Suprapubic skin (tissue), 4 donors: ENCODE results near the gene LRP2BP. TPM values are rescaled to one million over a fixed set of nuclear protein-coding genes. Genes with fewer than 3 reads are reported as not detected.

Experiments used
- DNase-seq, 2 donors: peaks; one replicate each; pipeline ENCODE4 v3.0.0-alpha.2; 2019; ENCODE audit warnings: low spot score in 2 of 2
- H3K27ac ChIP-seq: fragments of 200-600 bp; sonication (generic); one replicate; pipeline ENCODE4 v1.5.1; 2019
- H3K27me3 ChIP-seq: fragments of 200-600 bp; sonication (generic); one replicate; pipeline ENCODE4 v1.5.1; 2019
- H3K36me3 ChIP-seq: fragments of 200-600 bp; sonication (generic); one replicate; pipeline ENCODE4 v1.5.1; 2019
- H3K4me1 ChIP-seq: fragments of 200-600 bp; sonication (generic); one replicate; pipeline ENCODE4 v1.5.1; 2019
- H3K4me3 ChIP-seq: fragments of 200-600 bp; sonication (generic); one replicate; pipeline ENCODE4 v1.5.1; 2019; ENCODE audit warnings: mild to moderate bottlenecking
- H3K9me3 ChIP-seq: fragments of 200-600 bp; sonication (generic); one replicate; pipeline ENCODE4 v1.5.1; 2019
- CTCF ChIP-seq, 2 donors: fragments of 200-600 bp in 1 of 2; fragments of 450-650 bp in 1 of 2; sonication (generic) in 1 of 2; IDR thresholded peaks; one replicate each; pipeline ENCODE4 v1.5.1; 2016 to 2019; ENCODE audit warnings: antibody characterized with exemption in 2 of 2, mild to moderate bottlenecking in 1 of 2, moderate library complexity in 1 of 2
- EP300 ChIP-seq: sonication (generic); formaldehyde crosslinking; IDR thresholded peaks from one replicate; pipeline ENCODE4 v1.6.1; 2017; ENCODE audit warnings: antibody characterized with exemption
- POLR2A ChIP-seq, 2 donors: fragments of 450-650 bp; IDR thresholded peaks; one replicate each; pipeline ENCODE4 v1.6.1; 2017; ENCODE audit warnings: antibody characterized with exemption in 2 of 2, mild to moderate bottlenecking in 2 of 2, moderate library complexity in 2 of 2
- POLR2AphosphoS5 ChIP-seq, 3 donors: sonication (generic); formaldehyde crosslinking; IDR thresholded peaks; one replicate each; pipeline ENCODE4 v1.6.1; 2017; ENCODE audit warnings: antibody characterized with exemption in 3 of 3
- WGBS: methylation state at CpG from one replicate; pipeline ENCODE4 v1.1.5; 2018; 5-methylcytosine and 5-hydroxymethylcytosine counted together
- total RNA-seq, 4 donors: library from RNA; depleted of rRNA; stranded (reverse); fragments of >200 nt; gene quantifications; one replicate each; pipeline ENCODE4 v1.1.0, GENCODE V29; 2016

LRP2BP gene
- total RNA-seq, 4 donors from 2014 or later: 0.60 to 3.1 (median 1.3) TPM

- Histone ChIP-seq H3K9me3 (no peaks in the 10 kb centered on the region), H3K27ac (no peak overlapping the region), H3K27me3 (no peaks in the 10 kb centered on the region), H3K4me1 (no peaks in the 10 kb centered on the region), H3K4me3 (no peak overlapping the region), H3K36me3 (no peaks in the 10 kb centered on the region)
- no peak for TF ChIP-seq EP300
- no peak for TF ChIP-seq POLR2A (IDR thresholded peaks at IDR 0.05)
- no peak for TF ChIP-seq CTCF (IDR thresholded peaks at IDR 0.05)
- no peak for TF ChIP-seq POLR2AphosphoS5 (IDR thresholded peaks at IDR 0.05)
- no peak for DNase-seq
- 93% methylated on average over 8 of the region's 8 CpGs for WGBS
These were observed 35.8 kb downstream of the LRP2BP start for GRCh38 chr4:185359767-185360446.

GRCh38 chr4:185358959-185359358, 36.8 kb downstream of the LRP2BP start:
- Histone ChIP-seq H3K27me3 (no peaks in the 10 kb centered on the region), H3K4me1 (no peaks in the 10 kb centered on the region), H3K9me3 (no peaks in the 10 kb centered on the region), H3K4me3 (no peak overlapping the region), H3K36me3 (no peaks in the 10 kb centered on the region), H3K27ac (no peak overlapping the region)
- TF ChIP-seq POLR2AphosphoS5 (IDR thresholded peaks at IDR 0.05): no peak
- TF ChIP-seq CTCF (IDR thresholded peaks at IDR 0.05): no peak
- no peak for TF ChIP-seq POLR2A (IDR thresholded peaks at IDR 0.05)
- TF ChIP-seq EP300: no peak
- 96% methylated on average over 4 of the region's 4 CpGs for WGBS
- no peak for DNase-seq

GRCh38 chr4:185358514-185358913, 37.2 kb downstream of the LRP2BP start:
- no peaks in the 10 kb centered on the region for H3K27me3 ChIP-seq
- no peak overlapping the region for H3K27ac ChIP-seq
- WGBS: 90% methylated on average over 4 of the region's 4 CpGs
- no peak overlapping the region for H3K4me3 ChIP-seq
- H3K36me3 ChIP-seq: peaks cover 2% of the 10 kb centered on the region
- no peaks in the 10 kb centered on the region for H3K4me1 ChIP-seq
- DNase-seq: no peak
- H3K9me3 ChIP-seq: no peaks in the 10 kb centered on the region
- no peak for TF ChIP-seq POLR2A (IDR thresholded peaks at IDR 0.05)
- no peak for TF ChIP-seq CTCF (IDR thresholded peaks at IDR 0.05)

GRCh38 chr4:185357733-185358440, 37.8 kb downstream of the LRP2BP start:
- Histone ChIP-seq H3K27me3 (no peaks in the 10 kb centered on the region), H3K27ac (no peak overlapping the region), H3K36me3 (peaks cover 4% of the 10 kb centered on the region), H3K4me1 (no peaks in the 10 kb centered on the region), H3K9me3 (no peaks in the 10 kb centered on the region), H3K4me3 (no peak overlapping the region)
- no peak for TF ChIP-seq CTCF (IDR thresholded peaks at IDR 0.05)
- no peak for TF ChIP-seq POLR2A (IDR thresholded peaks at IDR 0.05)
- no peak for TF ChIP-seq POLR2AphosphoS5 (IDR thresholded peaks at IDR 0.05)
- no peak for TF ChIP-seq EP300
- no peak for DNase-seq
- 87% methylated on average over 7 of the region's 7 CpGs for WGBS

GRCh38 chr4:185357211-185357610, 38.5 kb downstream of the LRP2BP start:
- peaks cover 4% of the 10 kb centered on the region for H3K36me3 ChIP-seq
- no peaks in the 10 kb centered on the region for H3K27me3 ChIP-seq
- peak overlapping the region; percentile 57 for H3K27ac ChIP-seq
- DNase-seq: no peak
- TF ChIP-seq POLR2AphosphoS5 (IDR thresholded peaks at IDR 0.05) (no peak), CTCF (IDR thresholded peaks at IDR 0.05) (no peak), EP300 (no peak), POLR2A (IDR thresholded peaks at IDR 0.05) (no peak)
- H3K4me1 ChIP-seq: no peaks in the 10 kb centered on the region
- no peak overlapping the region for H3K4me3 ChIP-seq
- 58% methylated on average over 5 of the region's 5 CpGs for WGBS
- no peaks in the 10 kb centered on the region for H3K9me3 ChIP-seq
